Hepatocyte (in vitro differentiated cells): Measurements from ENCODE around the gene SIRT7. TPM values are rescaled to one million over a fixed set of nuclear protein-coding genes. Genes with fewer than 3 reads are reported as not detected.

Experiments
- DNase-seq: peaks from one replicate; pipeline ENCODE4 v3.0.0-alpha.2; 2016; ENCODE audit warnings: low spot score
- H2AFZ ChIP-seq: fragments of 200-600 bp; sonication (generic); 2 replicates; pipeline ENCODE4 v1.6.0; 2016; ENCODE audit warnings: antibody characterized with exemption, mild to moderate bottlenecking
- H3K27ac ChIP-seq: fragments of 200-600 bp; sonication (generic); 2 replicates; pipeline ENCODE4 v1.5.1; 2016; ENCODE audit warnings: mild to moderate bottlenecking
- H3K27me3 ChIP-seq: fragments of 200-600 bp; sonication (generic); 2 replicates; pipeline ENCODE4 v1.6.1; 2016
- H3K36me3 ChIP-seq: fragments of 200-600 bp; sonication (generic); replicated peaks from 2 replicates; pipeline ENCODE4 v1.5.1; 2016; ENCODE audit warnings: low read depth; ENCODE audit not compliant: insufficient read depth
- H3K4me1 ChIP-seq: fragments of 200-600 bp; sonication (generic); 2 replicates; pipeline ENCODE4 v1.5.1; 2016; ENCODE audit warnings: mild to moderate bottlenecking, moderate library complexity; ENCODE audit not compliant: insufficient read depth
- H3K4me2 ChIP-seq: fragments of 200-600 bp; sonication (generic); 2 replicates; pipeline ENCODE4 v1.6.0; 2016
- H3K4me3 ChIP-seq: fragments of 200-600 bp; sonication (generic); 2 replicates; pipeline ENCODE4 v1.5.1; 2016; ENCODE audit warnings: mild to moderate bottlenecking
- H3K79me2 ChIP-seq: fragments of 200-600 bp; sonication (generic); 2 replicates; pipeline ENCODE4 v1.6.0; 2017; ENCODE audit warnings: mild to moderate bottlenecking
- H3K9me2 ChIP-seq: fragments of 200-600 bp; sonication (generic); replicated peaks from 2 replicates; pipeline ENCODE4 v1.6.0; 2017; ENCODE audit warnings: mild to moderate bottlenecking; ENCODE audit not compliant: insufficient read depth
- H3K9me3 ChIP-seq: fragments of 200-600 bp; sonication (generic); 2 replicates; pipeline ENCODE4 v1.5.1; 2016; ENCODE audit warnings: low read depth, mild to moderate bottlenecking
- H4K20me1 ChIP-seq: fragments of 200-600 bp; sonication (generic); 2 replicates; pipeline ENCODE4 v1.6.0; 2016; ENCODE audit warnings: mild to moderate bottlenecking; ENCODE audit not compliant: insufficient read depth, poor library complexity, severe bottlenecking
- EZH2 ChIP-seq: fragments of 200-600 bp; sonication (generic); IDR thresholded peaks from 2 replicates; pipeline ENCODE4 v1.6.1; 2016; ENCODE audit warnings: antibody characterized with exemption, mild to moderate bottlenecking, borderline replicate concordance
- EZH2phosphoT487 ChIP-seq: fragments of 200-600 bp; sonication (generic); IDR thresholded peaks from one replicate; pipeline ENCODE4 v1.6.1; 2018; ENCODE audit warnings: antibody characterized with exemption, mild to moderate bottlenecking, low read depth, moderate library complexity; ENCODE audit not compliant: unreplicated experiment, severe bottlenecking
- WGBS: methylation state at CpG from one replicate; pipeline ENCODE4 v1.1.6; 2016; ENCODE audit warnings: low lambda C conversion rate; ENCODE audit errors: missing lambda C conversion rate; 5-methylcytosine and 5-hydroxymethylcytosine counted together
- polyA plus RNA-seq: library from polyadenylated mRNA; unstranded; fragments of >200 nt; fragmentation: Nextera tagmentation; extraction: Ambion mirVana; gene quantifications from 2 replicates; pipeline ENCODE4 v1.2.1, GENCODE V29; 2016
- total RNA-seq: library from RNA; depleted of rRNA; stranded (reverse); fragments of >200 nt; gene quantifications from 2 replicates; pipeline ENCODE4 v1.2.3, GENCODE V29; 2014
- TF ChIP-seq, protein P1 (sequence below): fragments of 200-600 bp; sonication (generic); IDR thresholded peaks from 2 replicates; pipeline ENCODE4 v1.5.1; 2016; ENCODE audit warnings: antibody characterized with exemption, mild to moderate bottlenecking; ENCODE audit not compliant: poor library complexity

The SIRT7 gene
- total and polyA plus RNA-seq, 2 experiments from 2014 or later: 16.5 to 35.2 TPM

GRCh38 chr17:81898885-81899284, 19.1 kb downstream of the SIRT7 start:
- Histone ChIP-seq H3K27me3 (no peaks in the 10 kb centered on the region), H4K20me1 (peaks cover 3% of the 10 kb centered on the region), H3K4me1 (peaks cover 11% of the 10 kb centered on the region), H3K79me2 (no peaks in the 10 kb centered on the region), H2AFZ (no peak overlapping the region), H3K9me2 (no peaks in the 10 kb centered on the region), H3K27ac (no peak overlapping the region), H3K36me3 (no peaks in the 10 kb centered on the region), H3K9me3 (no peaks in the 10 kb centered on the region), H3K4me3 (no peak overlapping the region), H3K4me2 (no peak overlapping the region)
- no peak for DNase-seq
- TF ChIP-seq, protein P1, sequence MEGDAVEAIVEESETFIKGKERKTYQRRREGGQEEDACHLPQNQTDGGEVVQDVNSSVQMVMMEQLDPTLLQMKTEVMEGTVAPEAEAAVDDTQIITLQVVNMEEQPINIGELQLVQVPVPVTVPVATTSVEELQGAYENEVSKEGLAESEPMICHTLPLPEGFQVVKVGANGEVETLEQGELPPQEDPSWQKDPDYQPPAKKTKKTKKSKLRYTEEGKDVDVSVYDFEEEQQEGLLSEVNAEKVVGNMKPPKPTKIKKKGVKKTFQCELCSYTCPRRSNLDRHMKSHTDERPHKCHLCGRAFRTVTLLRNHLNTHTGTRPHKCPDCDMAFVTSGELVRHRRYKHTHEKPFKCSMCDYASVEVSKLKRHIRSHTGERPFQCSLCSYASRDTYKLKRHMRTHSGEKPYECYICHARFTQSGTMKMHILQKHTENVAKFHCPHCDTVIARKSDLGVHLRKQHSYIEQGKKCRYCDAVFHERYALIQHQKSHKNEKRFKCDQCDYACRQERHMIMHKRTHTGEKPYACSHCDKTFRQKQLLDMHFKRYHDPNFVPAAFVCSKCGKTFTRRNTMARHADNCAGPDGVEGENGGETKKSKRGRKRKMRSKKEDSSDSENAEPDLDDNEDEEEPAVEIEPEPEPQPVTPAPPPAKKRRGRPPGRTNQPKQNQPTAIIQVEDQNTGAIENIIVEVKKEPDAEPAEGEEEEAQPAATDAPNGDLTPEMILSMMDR: no peak
- no peak for TF ChIP-seq EZH2
- 94% methylated on average over 9 of the region's 9 CpGs for WGBS

GRCh38 chr17:81898029-81898866, 19.7 kb downstream of the SIRT7 start:
- no peak for DNase-seq
- no peak for TF ChIP-seq EZH2phosphoT487
- TF ChIP-seq EZH2: no peak
- TF ChIP-seq, protein P1: no peak
- no peak overlapping the region for H3K4me3 ChIP-seq
- 83% methylated on average over 19 of the region's 19 CpGs for WGBS
- peaks cover 11% of the 10 kb centered on the region for H3K4me1 ChIP-seq
- no peaks in the 10 kb centered on the region for H3K36me3 ChIP-seq
- H2AFZ ChIP-seq: no peak overlapping the region
- no peaks in the 10 kb centered on the region for H3K9me2 ChIP-seq
- no peaks in the 10 kb centered on the region for H3K27me3 ChIP-seq
- no peak overlapping the region for H3K4me2 ChIP-seq
- peaks cover 3% of the 10 kb centered on the region for H4K20me1 ChIP-seq
- no peak overlapping the region for H3K27ac ChIP-seq
- no peaks in the 10 kb centered on the region for H3K9me3 ChIP-seq
- peaks cover 3% of the 10 kb centered on the region for H3K79me2 ChIP-seq

GRCh38 chr17:81895400-81895799, 22.6 kb downstream of the SIRT7 start:
- WGBS: 92% methylated on average over 11 of the region's 11 CpGs
- no peak for TF ChIP-seq EZH2
- TF ChIP-seq, protein P1: no peak
- Histone ChIP-seq H3K36me3 (no peaks in the 10 kb centered on the region), H3K4me2 (no peak overlapping the region), H3K27ac (no peak overlapping the region), H3K79me2 (peaks cover 22% of the 10 kb centered on the region), H3K27me3 (no peaks in the 10 kb centered on the region), H2AFZ (no peak overlapping the region), H3K9me2 (no peaks in the 10 kb centered on the region), H4K20me1 (no peaks in the 10 kb centered on the region), H3K9me3 (no peaks in the 10 kb centered on the region), H3K4me3 (no peak overlapping the region), H3K4me1 (peaks cover 1% of the 10 kb centered on the region)
- no peak for DNase-seq
